BLaER1 treated with 17β-estradiol and CSF1 and Interleukin-3, amounts not matched to agents 10 nM and 100 nM (cell line): Measurements from ENCODE around the gene CFAP54.

Source experiments
- H3K27ac ChIP-seq, 11 experiments: shearing (Covaris generic); formaldehyde crosslinking; 2 replicates each; pipeline ENCODE4 v1.8.1; 2022
- H3K27me3 ChIP-seq, 11 experiments: shearing (Covaris generic); formaldehyde crosslinking; 2 replicates each; pipeline ENCODE4 v1.8.1; 2022
- H3K36me3 ChIP-seq, 11 experiments: shearing (Covaris generic); formaldehyde crosslinking; 2 replicates each; pipeline ENCODE4 v1.8.1; 2022
- H3K4me1 ChIP-seq, 10 experiments: shearing (Covaris generic); formaldehyde crosslinking; 2 replicates each; pipeline ENCODE4 v1.8.1; 2022
- H3K4me2 ChIP-seq, 11 experiments: shearing (Covaris generic); formaldehyde crosslinking; 2 replicates each; pipeline ENCODE4 v1.8.1; 2022
- H3K4me3 ChIP-seq, 10 experiments: shearing (Covaris generic); formaldehyde crosslinking; 2 replicates each; pipeline ENCODE4 v1.8.1; 2022
- H3K9ac ChIP-seq, 11 experiments: shearing (Covaris generic); formaldehyde crosslinking; 2 replicates each; pipeline ENCODE4 v1.8.1; 2022
- H3K9me3 ChIP-seq, 11 experiments: shearing (Covaris generic); formaldehyde crosslinking; replicated peaks in 1 of 11; 2 replicates each; pipeline ENCODE4 v1.8.1; 2022
- H4K20me1 ChIP-seq, 11 experiments: shearing (Covaris generic); formaldehyde crosslinking; 2 replicates each; pipeline ENCODE4 v1.8.1; 2022
- Cebpa-rat ChIP-seq, 11 experiments: shearing (Covaris generic); IDR thresholded peaks; 2 replicates each; pipeline ENCODE4 v1.8.1; 2022

Gene CFAP54

DNA sequence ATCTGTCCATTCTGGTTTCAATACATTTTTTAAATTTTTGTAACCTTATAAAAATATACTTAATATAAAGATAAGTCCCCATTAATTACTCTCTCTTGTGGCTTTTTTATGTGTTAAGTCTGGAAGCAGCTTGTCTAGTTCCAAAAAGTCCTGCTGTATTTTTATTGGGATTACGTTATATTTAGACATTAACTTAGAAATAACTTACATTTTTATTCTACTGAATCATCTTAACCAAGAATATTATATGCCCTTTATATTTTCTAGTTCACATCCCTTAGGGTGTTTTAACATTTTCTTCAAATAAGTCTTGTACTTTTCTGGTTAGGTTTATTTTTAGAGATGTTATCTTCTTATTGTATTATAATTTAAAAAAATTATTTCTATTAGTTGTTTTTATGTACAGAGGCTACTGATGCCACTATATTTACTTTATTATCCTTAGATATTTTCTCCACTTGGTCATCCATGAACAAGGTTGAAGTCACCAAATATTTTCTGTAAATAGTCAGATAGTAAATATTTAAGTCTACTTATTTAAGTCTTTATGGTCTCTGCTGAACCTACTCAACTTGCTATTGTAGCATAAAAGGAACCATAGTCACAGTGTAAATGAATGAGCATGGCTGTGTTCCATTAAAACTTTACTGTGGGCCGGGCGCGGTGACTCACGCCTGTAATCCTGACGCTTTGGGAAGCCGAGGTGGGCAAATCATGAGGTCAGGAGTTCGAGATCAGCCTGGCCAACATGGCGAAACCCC lies 285.3 kb downstream of the CFAP54 start:
- Histone ChIP-seq H4K20me1 (no peaks in the 10 kb centered on the region), H3K9ac (no peak overlapping the region), H3K27me3 (no peaks in the 10 kb centered on the region), H3K4me2 (no peak overlapping the region), H3K4me1 (no peaks in the 10 kb centered on the region), H3K36me3 (no peaks in the 10 kb centered on the region), H3K4me3 (no peak overlapping the region), H3K27ac (no peak overlapping the region), H3K9me3 (0 out of 22 replicates have a peak, but pooled peaks cover 0 to 5% (median 0%) of the 10 kb centered on the region in 11 experiments)
- no peak for TF ChIP-seq Cebpa-rat (IDR thresholded peaks at IDR 0.05)

DNA sequence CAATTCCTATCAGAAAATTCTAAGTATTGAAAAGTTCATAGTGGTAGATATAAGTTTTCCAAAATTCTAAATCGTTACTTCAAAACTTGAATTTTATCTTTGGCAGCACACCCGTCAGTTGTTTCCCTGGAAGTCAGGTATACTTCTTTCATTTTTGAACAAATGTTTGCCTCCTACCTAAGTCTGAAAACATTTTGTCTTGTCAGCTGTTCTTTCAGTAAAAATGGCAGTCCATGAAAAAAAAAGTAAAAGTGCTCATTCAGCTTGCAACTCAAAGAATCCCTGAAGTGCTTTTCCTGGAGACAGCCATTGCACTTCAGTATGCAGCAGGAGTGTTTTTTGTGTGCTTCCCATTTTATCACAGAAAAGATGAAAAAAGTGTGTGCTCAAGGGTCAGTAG lies 287.5 kb downstream of the CFAP54 start:
- Histone ChIP-seq H3K27ac (no peak overlapping the region), H3K9me3 (0 out of 22 replicates have a peak, but pooled peaks cover 0 to 5% (median 0%) of the 10 kb centered on the region in 11 experiments), H3K4me3 (no peak overlapping the region), H3K27me3 (no peaks in the 10 kb centered on the region), H3K36me3 (no peaks in the 10 kb centered on the region), H3K4me2 (no peak overlapping the region), H4K20me1 (no peaks in the 10 kb centered on the region), H3K9ac (no peak overlapping the region), H3K4me1 (no peaks in the 10 kb centered on the region)
- no peak for TF ChIP-seq Cebpa-rat (IDR thresholded peaks at IDR 0.05)

DNA sequence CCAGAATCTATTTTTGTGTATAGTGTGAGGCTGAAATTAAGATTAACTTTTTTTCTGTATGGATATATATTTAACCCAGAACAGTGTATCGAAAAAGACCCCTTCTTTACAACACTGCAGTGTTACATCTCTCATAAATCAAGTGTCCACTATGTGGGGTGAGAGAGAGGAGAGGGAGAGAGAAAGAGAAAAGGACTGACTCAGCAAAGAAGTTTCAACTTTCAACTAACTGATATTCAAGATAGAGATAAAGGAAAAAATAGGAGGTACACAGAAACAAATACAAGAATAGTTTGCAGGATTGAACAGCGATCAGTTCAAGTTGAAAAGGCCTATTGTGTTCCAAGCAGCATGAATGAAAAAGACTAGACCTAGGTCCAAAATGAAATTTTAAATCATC lies 291.0 kb downstream of the CFAP54 start:
- Histone ChIP-seq H3K9ac (no peak overlapping the region), H3K9me3 (no peaks in the 10 kb centered on the region), H3K4me3 (no peak overlapping the region), H3K36me3 (no peaks in the 10 kb centered on the region), H3K4me2 (no peak overlapping the region), H4K20me1 (no peaks in the 10 kb centered on the region), H3K4me1 (no peaks in the 10 kb centered on the region), H3K27me3 (no peaks in the 10 kb centered on the region), H3K27ac (no peak overlapping the region)
- no peak for TF ChIP-seq Cebpa-rat (IDR thresholded peaks at IDR 0.05)

DNA sequence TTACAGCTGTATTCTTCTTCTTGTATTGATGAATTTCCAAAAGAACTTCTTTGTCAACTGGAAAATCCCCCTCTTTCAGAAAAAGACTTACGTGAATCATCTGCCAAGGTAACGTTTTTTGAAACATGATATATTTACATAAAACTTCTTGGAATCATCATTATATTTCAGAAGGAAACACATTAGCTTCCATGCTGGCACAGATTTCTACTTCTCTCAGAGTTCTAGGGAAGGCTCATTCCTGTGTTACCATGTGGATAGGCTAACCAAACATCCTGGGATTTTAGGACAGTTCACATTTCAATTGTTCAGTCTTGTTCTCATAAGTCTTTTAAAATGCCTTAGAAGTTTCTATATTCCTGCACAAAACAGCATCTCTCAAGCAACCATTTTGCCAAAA lies 297.4 kb downstream of the CFAP54 start:
- peaks cover 0 to 6% (median 0%) of the 10 kb centered on the region in 11 experiments; a peak in 1 of 22 replicates for H3K9me3 ChIP-seq
- no peaks in the 10 kb centered on the region for H3K27me3 ChIP-seq
- H3K4me3 ChIP-seq: no peak overlapping the region
- no peaks in the 10 kb centered on the region for H3K4me1 ChIP-seq
- TF ChIP-seq Cebpa-rat (IDR thresholded peaks at IDR 0.05): no peak
- no peak overlapping the region for H3K27ac ChIP-seq
- H3K9ac ChIP-seq: no peak overlapping the region
- no peak overlapping the region for H3K4me2 ChIP-seq
- H3K36me3 ChIP-seq: no peaks in the 10 kb centered on the region
- H4K20me1 ChIP-seq: no peaks in the 10 kb centered on the region

DNA sequence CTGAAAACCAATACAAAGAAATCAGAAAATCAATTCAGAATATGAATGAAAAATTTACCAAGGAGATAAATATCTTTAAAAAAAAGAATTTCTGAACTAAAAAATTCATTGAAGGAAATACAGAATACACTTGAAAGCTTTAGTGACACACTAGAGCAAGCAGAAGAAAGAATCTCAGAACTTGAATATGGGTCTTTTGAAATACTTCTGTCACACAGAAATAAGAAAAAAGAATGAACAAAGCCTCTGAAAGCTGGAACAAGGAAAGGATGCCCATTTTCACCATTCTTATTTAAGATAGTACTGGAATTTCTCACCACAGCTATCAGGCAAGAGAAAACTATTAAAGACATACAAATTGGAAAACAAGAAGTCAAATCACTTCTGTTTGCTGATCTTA lies 314.6 kb downstream of the CFAP54 start:
- Histone ChIP-seq H3K9ac (no peak overlapping the region), H3K27ac (no peak overlapping the region), H3K4me1 (no peaks in the 10 kb centered on the region), H3K9me3 (peaks cover 26 to 38% (median 35%) of the 10 kb centered on the region in 11 experiments), H3K4me2 (no peak overlapping the region), H3K36me3 (no peaks in the 10 kb centered on the region), H4K20me1 (no peaks in the 10 kb centered on the region), H3K4me3 (no peak overlapping the region), H3K27me3 (no peaks in the 10 kb centered on the region)
- no peak for TF ChIP-seq Cebpa-rat (IDR thresholded peaks at IDR 0.05)

DNA sequence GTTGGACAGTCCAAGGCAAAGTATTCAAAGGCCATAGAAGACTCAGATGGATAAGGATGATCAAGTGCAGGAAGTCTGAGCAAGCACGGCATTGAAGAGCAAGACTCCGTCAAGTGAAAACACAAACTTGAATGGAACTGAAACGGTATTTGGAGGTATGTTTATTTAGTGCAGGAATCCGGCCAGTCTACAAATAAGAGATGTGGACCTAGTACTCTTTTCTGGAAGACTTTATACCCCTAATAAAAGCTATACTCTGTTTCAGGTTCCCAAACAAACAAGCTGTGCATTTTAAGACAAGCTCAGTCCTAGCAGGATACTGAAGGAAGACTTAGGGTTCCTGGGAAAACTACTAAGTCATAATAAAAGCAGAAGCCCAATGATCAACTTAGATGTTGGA lies 316.9 kb downstream of the CFAP54 start:
- TF ChIP-seq Cebpa-rat (IDR thresholded peaks at IDR 0.05): no peak
- Histone ChIP-seq H3K27me3 (no peaks in the 10 kb centered on the region), H3K4me3 (no peak overlapping the region), H3K9me3 (peaks cover 26 to 42% (median 35%) of the 10 kb centered on the region in 11 experiments), H3K4me2 (no peak overlapping the region), H3K27ac (no peak overlapping the region), H4K20me1 (no peaks in the 10 kb centered on the region), H3K36me3 (no peaks in the 10 kb centered on the region), H3K4me1 (peaks cover 5 to 11% (median 7%) of the 10 kb centered on the region in 10 experiments; a peak in 16 of 20 replicates), H3K9ac (no peak overlapping the region)

DNA sequence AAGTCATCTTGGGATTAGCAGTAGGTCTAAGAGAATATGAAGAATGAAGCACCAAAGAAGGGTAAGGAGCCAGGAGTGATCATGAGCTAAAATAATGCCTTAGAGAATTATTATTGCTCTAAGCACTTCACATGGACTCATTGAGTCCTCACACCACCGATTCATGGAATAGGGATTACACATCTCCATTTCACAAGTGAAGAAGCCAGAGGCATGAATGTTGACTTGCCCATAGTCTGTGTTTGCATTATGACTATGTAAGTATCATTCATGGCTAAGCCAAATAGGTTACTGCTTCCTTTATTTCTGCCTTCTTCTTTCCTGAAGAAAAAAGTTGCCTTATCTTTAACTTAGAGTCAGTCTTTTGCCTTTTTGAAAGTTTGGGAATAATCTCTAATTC lies 318.4 kb downstream of the CFAP54 start:
- Histone ChIP-seq H3K4me1 (peaks cover 5 to 25% (median 19%) of the 10 kb centered on the region in 10 experiments; a peak in 16 of 20 replicates), H3K27me3 (no peaks in the 10 kb centered on the region), H3K9me3 (peaks cover 20 to 28% (median 23%) of the 10 kb centered on the region in 11 experiments), H3K9ac (no peak overlapping the region), H4K20me1 (no peaks in the 10 kb centered on the region), H3K36me3 (no peaks in the 10 kb centered on the region), H3K27ac (no peak overlapping the region), H3K4me2 (no peak overlapping the region), H3K4me3 (no peak overlapping the region)
- no peak for TF ChIP-seq Cebpa-rat (IDR thresholded peaks at IDR 0.05)

DNA sequence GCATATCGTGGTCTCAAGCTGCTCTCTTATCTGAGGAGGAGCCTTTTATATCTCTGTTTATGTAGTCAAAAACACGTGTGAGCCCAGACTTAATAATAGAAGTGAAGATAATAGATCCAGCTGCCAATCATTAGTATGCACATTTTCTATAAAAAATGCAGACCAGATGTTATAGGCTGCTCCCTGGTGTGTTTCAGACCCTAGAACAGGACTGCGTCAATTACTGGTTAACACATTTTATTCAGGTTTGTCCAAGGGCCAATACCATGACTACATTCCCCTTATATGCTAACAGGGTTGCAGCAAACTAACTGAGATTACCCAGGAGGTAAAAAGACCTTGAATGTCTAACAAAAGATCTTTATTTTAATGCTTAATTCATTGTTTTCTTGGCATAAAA lies 319.2 kb downstream of the CFAP54 start:
- Histone ChIP-seq H3K36me3 (no peaks in the 10 kb centered on the region), H3K27me3 (no peaks in the 10 kb centered on the region), H3K4me2 (no peak overlapping the region), H3K27ac (no peak overlapping the region), H3K4me1 (peaks cover 5 to 25% (median 19%) of the 10 kb centered on the region in 10 experiments; a peak in 16 of 20 replicates), H3K4me3 (no peak overlapping the region), H4K20me1 (no peaks in the 10 kb centered on the region), H3K9ac (no peak overlapping the region), H3K9me3 (peaks cover 13 to 20% (median 16%) of the 10 kb centered on the region in 11 experiments)
- no peak for TF ChIP-seq Cebpa-rat (IDR thresholded peaks at IDR 0.05)

DNA sequence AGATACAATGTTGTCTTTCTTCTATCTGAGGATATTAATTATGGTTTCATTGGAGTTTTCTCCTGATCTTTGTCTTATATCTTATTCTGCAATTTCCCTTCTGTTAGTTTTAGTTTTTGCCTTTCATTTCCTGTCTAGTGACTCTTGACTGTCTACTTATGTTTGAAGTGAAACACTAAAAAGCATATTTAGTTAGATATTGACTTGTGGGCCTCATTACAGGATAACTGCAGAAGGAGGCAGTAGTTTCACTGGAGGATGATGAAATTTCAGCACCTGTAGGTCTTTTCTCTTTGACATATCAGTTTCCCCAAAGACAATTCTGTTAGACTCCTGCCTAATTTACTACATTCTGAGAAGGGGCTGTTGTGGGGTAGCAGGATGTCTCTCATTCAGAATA lies 320.1 kb downstream of the CFAP54 start:
- no peak overlapping the region for H3K27ac ChIP-seq
- no peak for TF ChIP-seq Cebpa-rat (IDR thresholded peaks at IDR 0.05)
- H3K4me3 ChIP-seq: no peak overlapping the region
- H3K4me1 ChIP-seq: peaks cover 5 to 25% (median 19%) of the 10 kb centered on the region in 10 experiments; a peak in 16 of 20 replicates
- no peaks in the 10 kb centered on the region for H3K36me3 ChIP-seq
- H3K9ac ChIP-seq: no peak overlapping the region
- no peak overlapping the region for H3K4me2 ChIP-seq
- no peaks in the 10 kb centered on the region for H3K27me3 ChIP-seq
- peaks cover 4 to 12% (median 6%) of the 10 kb centered on the region in 11 experiments; a peak in 21 of 22 replicates for H3K9me3 ChIP-seq
- no peaks in the 10 kb centered on the region for H4K20me1 ChIP-seq

DNA sequence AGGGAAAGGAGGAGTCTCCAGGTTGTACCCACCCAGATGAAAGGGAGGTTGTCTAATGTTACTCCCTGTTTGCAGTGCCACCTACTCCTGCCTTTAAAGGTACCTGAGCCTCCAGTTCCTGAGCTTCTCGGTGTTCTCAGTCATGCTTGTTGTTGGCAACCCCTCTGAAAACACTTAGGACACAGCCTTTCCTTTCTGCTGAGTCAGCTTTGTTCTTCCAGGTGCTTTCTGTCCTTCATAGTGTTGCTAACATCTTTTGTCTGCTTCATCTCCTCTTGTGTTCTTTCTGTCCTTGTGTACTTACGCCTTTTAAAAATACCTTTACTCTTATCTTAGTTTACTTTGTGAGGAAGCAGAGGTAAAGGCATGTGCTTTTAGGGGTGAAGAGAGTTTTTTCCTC lies 320.7 kb downstream of the CFAP54 start:
- H3K9me3 ChIP-seq: peaks cover 0 to 6% (median 1%) of the 10 kb centered on the region in 11 experiments; a peak in 8 of 22 replicates
- H3K4me3 ChIP-seq: no peak overlapping the region
- no peaks in the 10 kb centered on the region for H3K27me3 ChIP-seq
- H4K20me1 ChIP-seq: no peaks in the 10 kb centered on the region
- H3K4me1 ChIP-seq: peaks cover 5 to 25% (median 19%) of the 10 kb centered on the region in 10 experiments; a peak in 16 of 20 replicates
- no peak overlapping the region for H3K9ac ChIP-seq
- H3K4me2 ChIP-seq: peak overlapping the region in 1 of 11 experiments; percentile 65; a peak in 1 of 22 replicates
- TF ChIP-seq Cebpa-rat (IDR thresholded peaks at IDR 0.05): no peak
- no peak overlapping the region for H3K27ac ChIP-seq
- no peaks in the 10 kb centered on the region for H3K36me3 ChIP-seq
